ENCODE measurements around the gene TEAD4. TPM values are rescaled to one million over a fixed set of nuclear protein-coding genes. Genes with fewer than 3 reads are reported as not detected.

Gene TEAD4
- total RNA-seq, 1 experiment from 2014 or later = 43.6 TPM

DNA sequence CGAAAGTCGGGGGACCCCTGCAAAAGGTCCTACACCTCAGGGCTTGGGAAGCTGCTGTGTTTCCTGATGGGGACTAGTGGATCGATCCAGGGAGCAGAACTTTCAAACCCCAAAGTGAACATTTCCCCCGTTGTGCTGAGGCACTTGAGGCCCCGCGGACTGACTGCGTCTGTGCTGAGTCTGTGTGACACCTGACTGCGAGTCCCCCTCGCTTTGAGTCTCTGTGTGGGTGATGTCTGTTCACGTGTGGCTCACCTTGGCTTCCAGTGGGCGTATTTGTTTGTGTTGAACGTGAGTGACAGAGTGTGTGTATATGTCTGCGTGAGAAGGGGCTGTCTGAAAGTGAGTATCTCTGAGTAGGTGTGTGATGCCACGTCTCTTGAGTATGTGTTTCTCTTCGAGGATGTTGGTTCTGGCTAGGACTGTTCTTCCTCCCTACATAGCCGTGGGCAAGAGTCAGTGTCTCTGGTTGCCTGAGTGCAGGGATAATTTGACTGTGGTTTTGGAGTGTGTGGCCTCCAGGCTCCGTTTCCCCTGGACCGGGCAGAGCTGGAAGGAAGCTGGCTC lies 1.3 kb downstream of the TEAD4 start:
- peak; percentile 36 for DNase-seq (ENCODE audit: low read depth)

DNA sequence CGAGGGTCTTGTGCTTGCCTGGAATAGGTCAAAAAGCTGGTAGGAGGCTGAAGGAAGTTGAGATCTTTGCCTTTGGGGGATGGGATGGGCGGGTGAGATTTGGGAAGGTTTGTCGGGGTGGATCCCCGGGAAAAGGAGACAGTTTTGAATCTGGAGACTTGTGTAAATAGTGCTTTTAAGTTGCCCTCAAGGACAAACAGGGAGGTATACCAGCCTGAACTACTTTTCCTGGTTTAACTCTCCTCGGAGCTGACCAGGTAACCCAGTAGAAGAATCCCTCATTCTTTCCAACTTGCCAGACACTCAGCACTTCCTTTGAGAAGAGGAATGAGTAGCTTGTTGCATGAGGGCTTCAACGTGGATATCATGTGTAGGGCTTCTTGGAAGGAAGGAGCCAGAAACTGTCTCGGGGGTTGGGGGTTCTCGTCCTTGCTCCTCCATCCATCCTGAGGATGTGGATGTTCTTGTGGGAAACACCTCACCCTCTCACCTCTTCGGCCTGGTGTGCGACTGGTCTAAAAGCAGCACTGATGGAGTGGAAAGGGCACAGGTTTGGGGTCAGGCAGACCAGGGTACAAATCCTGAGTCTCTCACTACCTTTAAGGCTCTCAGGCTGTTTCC lies 1.9 kb downstream of the TEAD4 start:
- DNase-seq (ENCODE audit: low read depth) = no peak

DNA sequence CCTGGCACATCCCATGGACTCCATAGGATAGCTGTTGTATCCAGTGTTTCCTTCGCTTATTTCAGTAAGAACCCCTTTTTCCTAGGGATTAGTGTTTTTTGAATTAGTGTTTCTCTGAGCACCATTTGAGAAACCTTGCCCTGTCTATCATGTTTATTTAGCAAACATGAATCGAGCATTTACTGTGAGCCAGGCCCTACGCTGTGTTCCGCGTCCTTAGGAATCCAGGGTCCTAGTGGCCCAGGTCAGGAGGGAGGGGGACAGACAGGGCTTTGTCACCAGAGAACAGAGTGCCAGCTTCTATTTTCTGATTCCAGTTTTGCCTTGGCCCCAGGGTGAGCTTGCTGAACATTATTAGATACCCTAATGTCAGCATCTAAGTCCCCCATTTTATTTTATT lies 2.5 kb downstream of the TEAD4 start:
- DNase-seq (ENCODE audit: low read depth) = no peak

DNA sequence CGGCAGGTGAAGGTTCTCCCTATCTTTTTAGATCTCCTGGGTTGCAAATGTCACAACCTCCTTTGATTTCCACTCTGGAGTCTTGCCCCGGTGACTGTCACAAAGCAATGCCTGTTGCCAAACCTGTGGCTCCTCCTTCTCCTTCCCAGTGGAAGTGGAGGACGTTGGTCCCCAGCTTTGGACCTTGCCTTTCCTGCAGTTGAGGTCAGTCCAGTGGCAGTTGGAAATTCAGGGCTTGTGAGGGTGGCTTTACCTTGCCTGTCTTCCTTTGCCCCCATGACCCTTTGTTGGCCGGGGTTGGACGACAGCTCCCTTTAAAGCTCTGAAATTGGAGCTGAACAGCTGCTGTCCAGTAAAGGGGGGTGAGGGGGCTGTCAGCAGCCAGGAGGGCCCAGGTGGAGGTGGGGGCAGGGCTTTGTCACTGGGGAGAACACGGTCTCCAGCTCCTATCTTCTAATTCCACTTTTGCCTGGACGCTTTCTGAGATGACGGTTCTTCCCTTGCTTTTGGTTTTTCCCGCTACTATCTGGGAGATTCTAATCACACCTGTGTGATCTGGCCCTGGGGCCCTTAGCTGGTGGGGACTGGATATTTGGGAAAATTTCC lies 4.1 kb downstream of the TEAD4 start:
- DNase-seq (ENCODE audit: low read depth) = no peak

DNA sequence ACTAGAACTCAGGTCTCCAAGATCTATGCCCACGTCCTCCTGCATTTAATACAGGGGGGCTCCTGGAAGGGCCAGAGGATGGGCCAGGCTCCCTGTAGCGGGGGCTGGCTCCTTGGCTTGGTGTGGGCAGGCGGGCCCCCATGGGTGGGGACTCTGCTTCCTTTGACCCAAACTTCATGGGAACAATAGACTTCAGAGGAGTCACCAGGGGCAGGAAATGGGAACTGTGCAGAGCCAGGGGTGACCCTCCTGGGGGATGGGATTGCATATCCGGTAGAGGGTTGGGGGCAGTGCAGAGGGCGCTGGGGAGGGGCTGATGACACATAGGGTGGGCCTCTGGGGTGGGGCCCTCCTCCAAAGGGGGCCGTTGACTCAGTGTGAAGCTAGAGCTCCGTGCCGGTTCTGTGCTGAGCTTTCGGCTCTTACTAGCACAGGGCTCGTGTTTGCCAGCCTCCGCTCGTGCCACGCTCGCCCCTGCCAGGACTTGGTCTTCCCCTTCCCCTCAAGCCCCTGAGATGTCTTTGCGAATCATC lies 4.6 kb downstream of the TEAD4 start:
- peak; percentile 24 for DNase-seq (ENCODE audit: low read depth)

DNA sequence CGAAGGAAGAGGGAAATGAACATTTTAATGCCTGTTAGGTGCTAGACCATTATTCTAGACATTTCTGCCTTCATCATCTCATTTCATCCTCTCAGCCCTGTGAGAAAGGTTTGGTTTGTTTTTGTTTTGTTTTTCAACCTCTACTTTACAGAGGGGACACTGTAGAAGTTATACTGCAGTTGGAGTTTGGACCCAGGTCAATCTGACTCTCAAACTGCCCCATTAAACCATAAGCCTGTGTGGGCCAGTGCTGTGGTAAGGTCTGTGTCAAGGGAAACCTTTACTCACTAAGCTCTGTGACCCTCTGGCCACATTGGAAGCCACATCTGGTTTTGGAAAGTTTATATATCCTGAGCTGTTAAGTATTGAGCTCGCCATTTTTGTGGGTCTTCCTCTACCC lies 8.5 kb downstream of the TEAD4 start:
- DNase-seq (ENCODE audit: low read depth) = no peak

DNA sequence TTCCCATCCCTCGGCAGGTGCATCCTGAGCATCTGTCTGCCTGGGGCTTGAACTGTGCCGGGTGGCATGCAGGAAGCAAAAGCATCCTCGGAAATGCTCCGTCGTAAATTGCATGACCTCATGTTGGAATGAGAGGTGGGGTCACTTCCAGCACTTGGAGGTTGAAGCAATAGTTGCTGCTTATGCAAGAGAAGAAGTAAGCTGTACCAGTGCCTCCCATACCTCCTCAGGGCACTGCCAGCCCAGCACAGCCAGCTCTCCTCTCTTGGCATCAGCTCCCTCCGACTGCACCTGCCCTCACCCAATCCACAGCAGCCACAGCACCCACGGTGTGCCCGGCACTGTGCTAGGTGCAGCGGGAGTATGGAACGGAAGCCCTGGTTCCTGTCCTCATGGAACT lies 11.5 kb downstream of the TEAD4 start:
- no peak for DNase-seq (ENCODE audit: low read depth)

DNA sequence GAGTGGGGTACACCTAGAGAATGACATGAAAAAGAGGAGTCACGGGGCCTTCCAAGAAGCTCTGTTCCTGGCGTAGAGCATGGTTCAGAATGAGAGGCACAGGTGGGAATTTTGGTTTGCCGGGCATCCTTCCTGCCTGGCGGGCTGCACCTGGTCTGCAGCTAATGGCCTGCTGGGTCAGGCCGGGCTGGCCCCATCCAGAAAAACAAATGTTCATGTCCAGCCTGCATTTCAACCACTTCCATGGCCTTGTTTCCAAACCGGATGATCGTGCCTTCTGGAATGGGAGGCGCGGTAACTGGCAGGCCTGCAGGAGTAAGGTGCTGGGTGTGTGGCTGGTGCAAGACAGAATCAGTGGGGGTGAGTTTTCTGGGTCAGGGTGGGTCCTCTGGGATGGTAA lies 14.4 kb downstream of the TEAD4 start:
- DNase-seq (ENCODE audit: low read depth) = no peak

DNA sequence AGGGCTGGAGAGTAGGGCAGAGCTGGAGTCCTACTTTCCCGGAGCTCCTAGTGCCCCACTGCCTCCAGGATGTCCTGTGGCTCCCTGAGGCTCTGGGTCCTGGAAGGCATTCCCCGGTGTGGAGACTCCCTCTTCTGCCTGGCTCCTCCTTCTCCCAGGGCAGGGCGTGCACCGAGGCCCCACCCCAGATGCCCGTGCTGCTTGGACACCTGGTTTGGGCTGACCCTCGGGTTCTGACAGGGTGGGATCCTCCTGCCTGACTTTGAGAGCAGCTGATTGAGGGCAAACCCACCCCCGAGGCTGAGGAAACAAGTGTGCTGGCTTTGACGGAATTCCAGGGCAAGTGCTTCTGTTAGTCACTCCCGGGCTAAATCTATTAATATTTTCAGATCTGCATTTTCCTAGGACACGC lies 15.4 kb downstream of the TEAD4 start:
- DNase-seq (ENCODE audit: low read depth) = peak; percentile 53

DNA sequence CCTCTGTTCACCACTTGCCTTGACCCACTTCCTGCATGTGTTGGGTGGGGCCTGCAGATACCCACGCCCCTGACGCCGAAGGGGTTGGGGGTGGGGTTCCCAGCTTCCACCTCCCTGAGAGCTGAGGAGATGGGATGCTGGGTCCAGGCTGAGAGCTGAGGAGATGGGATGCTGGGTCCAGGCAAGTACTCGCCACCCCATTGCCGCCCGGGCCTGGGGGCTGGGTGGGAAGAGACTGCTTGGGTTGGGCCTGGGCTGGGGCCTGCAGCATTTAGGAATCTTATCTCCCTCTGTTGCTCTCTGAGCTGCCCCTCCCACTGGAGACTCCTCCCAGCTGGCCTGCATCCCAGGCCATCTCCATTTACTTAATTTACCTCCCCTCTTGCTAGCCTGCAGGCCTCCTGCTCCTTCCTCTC lies 17.4 kb downstream of the TEAD4 start:
- DNase-seq (ENCODE audit: low read depth) = no peak

DNA sequence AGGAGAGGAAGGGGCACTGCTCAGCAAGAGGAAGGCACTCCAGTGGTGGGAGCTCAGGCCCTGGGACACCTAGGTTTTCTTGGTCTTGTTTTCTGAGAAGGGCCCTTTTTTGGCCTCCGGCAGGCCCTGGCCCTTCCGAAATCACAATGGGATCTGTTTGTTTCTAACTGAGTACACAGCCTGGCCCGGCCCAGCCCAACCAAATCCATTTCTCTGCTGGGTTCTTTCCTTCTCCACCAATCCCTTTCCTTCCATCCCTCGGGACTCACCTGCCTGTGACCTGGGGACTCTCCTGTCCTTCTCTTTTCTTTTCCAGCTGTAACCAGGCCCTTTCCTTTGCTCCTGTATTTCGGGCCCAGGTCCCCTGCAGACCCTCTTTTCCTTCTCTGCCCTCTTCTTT lies 18.6 kb downstream of the TEAD4 start:
- DNase-seq (ENCODE audit: low read depth) = no peak

DNA sequence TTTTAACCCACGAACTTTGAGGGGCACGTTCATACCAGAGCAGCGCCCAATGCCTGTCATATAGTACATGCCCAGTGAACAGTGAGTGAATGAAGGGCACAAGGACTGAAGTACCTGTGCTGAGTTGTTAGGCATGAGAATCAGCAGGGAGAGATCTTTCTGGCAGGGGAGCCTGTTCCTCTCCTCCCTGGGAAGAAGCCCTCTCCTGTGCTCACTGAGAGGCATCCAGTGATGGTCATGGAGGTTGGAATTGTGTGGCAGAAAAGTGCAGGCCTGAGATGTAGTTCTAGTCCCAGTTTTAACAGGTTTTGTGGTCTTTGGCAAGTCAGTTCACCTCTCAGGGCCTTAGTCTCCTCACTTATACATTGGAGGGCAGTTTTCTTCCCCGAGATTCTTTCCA lies 20.6 kb downstream of the TEAD4 start:
- no peak for DNase-seq (ENCODE audit: low read depth)

DNA sequence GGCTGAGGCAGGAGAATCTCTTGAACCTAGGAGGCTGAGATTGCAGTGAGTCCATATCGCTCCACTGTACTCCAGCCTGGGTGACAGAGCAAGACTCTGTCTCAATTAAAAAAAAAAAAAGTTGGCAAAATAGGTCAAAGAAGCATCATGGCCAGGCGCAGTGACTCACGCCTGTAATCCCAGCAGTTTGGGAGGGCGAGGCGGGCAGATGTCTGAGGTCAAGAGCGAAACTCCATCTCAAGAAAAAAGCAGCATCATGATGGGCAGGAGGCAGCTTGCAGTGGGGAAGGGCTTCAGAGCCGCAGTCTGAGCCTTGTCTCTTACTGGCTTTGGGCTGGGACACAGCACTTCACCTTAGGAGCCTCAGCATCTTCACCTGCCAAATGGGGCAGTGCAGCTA lies 21.4 kb downstream of the TEAD4 start:
- DNase-seq (ENCODE audit: low read depth) = peak; percentile 78

DNA sequence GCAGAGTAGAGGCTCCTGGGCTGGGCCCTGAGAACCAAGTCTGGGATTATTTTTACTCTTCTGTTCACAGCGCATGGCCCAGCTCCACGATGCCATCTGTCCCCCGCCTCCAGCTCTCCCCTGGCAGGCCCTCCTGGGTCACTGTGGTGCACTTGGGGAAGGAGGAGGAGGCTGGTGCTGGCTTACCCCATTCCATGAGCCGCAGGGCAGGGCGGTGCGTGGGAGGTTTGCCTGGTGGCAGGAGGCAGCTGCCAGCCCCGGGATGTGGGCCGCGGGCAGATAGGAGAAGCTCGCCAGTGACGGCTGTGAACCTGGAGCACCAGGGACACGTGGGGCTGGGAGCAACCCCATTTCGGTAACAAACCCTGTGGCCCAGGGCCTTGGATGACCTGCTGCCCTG lies 23.2 kb downstream of the TEAD4 start:
- no peak for DNase-seq (ENCODE audit: low read depth)

DNA sequence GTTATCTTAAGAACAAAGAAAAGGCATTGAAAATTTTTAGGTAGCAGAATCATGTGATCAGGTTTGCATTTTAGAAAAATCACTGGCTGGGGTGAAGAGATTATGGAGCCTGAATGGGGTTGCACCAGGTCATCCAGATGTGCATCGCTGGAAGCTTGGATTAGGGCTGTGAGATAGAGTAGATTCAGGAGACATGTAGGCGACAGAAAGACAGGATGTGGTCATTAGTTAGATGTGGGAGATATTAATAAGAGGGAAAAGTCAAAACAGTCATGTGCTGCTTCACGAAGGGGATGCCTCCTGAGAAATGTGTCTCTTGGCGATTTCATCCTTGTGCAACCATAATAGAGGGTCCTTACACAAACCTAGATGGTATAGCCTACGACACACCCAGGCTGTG lies 25.1 kb downstream of the TEAD4 start:
- no peak for DNase-seq (ENCODE audit: low read depth)

DNA sequence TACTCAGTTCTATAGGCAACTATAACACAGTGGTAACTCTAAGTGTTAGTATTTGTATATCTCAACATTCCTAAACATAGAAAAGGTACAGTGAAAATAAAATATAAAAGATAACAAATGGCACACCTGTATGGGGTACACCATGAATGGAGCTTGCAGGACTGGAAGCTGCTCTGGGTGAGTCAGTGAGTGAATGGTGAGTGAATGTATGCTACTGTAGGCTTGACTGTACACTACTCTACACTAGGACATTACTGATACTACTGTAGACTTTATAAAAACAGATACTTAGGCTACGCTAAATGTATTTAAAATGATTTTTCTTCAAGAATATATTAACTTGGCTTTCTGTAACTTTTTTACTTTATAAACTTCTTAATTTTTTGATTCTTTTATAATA lies 25.5 kb downstream of the TEAD4 start:
- DNase-seq (ENCODE audit: low read depth) = no peak

DNA sequence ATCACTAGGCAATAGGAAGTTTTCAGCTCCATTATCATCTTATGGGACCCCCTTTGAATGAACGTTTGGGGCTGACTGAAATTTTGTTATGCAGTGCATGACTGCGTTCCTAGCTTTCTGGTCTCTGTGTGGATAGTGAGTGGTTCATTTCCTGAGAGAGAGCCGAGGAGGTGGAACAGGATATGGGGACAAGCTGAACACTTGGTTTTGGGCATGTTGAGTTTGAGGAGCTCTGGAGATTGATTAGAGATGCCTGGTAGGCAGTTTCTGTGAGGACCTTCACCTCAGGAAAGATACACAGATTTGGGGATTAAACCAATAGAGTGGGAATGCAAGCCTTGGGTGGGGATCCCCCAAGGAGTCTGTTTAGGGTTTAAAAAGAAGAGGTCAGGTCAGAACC lies 27.7 kb downstream of the TEAD4 start:
- no peak for DNase-seq (ENCODE audit: low read depth)

DNA sequence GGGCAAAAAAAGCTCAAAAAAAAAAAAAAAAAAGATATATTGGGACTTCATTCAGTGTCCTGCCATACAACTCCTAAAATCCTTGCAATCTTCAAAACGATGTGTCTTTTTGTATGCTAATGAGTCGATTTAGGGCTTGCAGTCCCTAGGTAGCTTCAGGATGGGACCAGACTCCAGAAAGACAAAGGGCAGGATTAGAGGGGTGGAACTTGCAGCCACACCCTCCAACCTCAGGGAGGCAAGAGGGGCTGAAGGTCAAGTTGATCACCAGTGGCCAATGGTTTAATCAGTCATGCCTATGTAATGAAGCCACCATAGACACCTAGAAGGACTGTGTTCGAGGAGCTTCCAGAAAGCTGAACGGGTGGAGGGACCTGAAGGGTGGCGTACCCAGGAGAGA lies 29.3 kb downstream of the TEAD4 start:
- no peak for DNase-seq (ENCODE audit: low read depth)

DNA sequence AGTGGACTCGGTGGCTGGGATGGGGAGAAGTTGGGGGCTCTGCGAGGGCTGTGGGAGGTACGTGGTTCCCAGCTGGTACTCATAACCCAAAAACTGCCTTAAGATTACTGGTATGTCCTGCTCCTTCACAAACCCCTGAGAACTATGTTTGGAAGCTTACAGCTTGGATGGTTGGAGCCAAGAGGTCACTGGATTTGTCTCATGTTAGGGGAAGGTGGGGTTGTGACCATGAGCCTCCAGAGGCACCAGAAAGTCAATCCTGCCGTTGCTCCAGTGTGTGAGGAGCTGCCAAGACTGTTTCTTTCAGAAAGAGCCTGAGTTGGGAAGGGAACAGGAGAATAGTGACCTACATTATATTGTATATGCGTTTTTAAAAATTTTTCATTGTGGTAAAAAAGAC lies 33.5 kb downstream of the TEAD4 start:
- no peak for DNase-seq (ENCODE audit: low read depth)

DNA sequence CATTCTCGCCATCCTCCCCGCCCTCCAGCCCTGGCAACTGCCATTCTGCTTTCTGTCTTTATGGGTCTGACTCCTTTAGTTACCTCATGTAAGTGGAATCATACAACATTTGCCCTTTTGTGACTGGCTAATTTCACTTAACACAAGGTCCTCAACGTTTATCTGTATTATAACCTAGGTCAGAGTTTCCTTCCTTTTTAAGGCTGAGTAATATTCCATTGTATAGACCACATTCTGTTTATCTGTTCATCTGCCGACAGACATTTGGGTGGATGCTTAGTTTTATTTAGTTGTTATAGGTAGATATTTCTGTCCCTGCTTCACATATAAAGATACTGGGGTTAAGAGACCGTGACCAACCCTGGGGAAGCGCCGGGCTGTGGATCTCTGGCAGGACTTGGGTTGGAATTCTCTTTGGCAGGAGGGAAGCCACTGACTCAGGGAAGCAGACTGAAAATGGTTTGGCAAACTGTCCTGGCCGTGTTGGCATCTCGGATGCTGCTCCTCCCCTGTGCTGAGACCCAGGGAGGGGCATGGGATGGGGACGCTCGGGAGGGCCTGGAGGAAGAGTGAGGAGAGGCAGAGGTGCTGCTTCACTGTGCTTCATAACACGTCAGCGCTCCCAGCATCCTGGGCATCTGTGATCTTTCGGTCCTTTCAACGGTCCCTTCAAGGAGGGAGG lies 38.9 kb downstream of the TEAD4 start:
- no peak for DNase-seq (ENCODE audit: low read depth)

DNA sequence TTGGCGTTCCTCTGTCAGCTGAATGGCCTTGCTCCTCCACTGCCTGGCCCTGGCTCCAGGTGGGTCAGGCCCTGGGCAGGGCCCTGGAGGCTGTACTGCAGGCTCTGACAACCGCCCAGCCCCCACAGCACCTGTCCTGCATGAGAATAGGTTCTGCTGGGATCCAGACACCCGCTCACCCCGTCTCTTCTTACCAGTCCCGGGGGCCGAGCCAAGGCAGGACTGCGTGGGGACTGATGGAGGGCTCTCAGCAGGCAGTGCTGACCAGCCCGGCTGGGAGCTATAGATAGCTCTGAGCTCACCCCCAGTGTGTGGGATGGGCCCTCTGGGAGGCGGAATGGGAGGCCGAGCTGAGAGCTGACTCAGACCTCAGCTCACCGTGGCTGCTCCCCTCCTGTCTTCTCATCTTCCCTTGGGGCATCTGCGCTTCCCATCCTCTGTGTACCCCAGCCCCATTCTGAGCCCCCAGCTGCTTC lies 39.6 kb downstream of the TEAD4 start:
- peak; percentile 82 for DNase-seq (ENCODE audit: low read depth)

DNA sequence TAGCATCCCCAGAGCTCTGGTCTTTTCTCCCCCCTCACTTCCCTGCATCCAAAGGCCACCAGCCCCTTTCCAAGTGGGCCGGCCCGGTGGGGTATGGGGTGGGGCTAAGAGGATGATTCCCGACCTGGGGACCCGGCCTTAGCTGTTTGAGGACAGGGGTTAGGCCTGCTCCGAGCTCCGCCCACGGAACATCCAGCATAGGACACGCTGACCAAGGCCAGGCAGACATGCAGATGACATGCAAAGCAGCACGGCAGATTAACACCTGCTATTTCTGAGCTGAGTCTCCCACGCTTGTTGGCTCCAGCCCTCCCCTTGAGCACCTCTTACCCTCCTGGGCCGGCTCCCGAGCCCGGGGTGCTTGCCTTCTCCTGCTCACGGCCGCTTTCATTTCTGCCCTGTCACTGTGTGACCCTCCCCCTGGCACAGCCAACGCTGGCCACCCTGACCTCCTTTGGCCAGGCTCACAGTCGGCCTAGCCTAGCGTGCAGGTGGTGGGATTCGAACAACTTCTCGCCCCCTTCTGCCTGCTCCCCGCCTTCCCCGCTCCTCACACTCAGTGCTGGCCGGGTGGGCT lies 40.2 kb downstream of the TEAD4 start:
- DNase-seq (ENCODE audit: low read depth) = no peak
